NCI-H1048 (cell line): ENCODE results near the gene L3MBTL4.
"Not testable (repeated sequence)": the region's sequence is repeated elsewhere in the genome, so short reads cannot be mapped to it uniquely, and the experiment has no call there.

Experiments
- DNase-seq: peaks from one replicate; lab custom pipeline; 2025; lab: John Stamatoyannopoulos, UW

The L3MBTL4 gene

GRCh38 chr18:6414723-6415417 is at the start of gene L3MBTL4:
Gene L3MBTL4, minus strand, starts transcription at chr18:6414911. Its CDS starts 103,286 bp downstream, at chr18:6311625.
- no peak for DNase-seq

GRCh38 chr18:6452194-6452593 is 37.5 kb upstream of the L3MBTL4 start:
- DNase-seq = no peak

- no peak for DNase-seq
Measured at GRCh38 chr18:6449213-6449612, 34.5 kb upstream of the L3MBTL4 start.

- DNase-seq = no peak
Measured at GRCh38 chr18:6444466-6445228, 29.9 kb upstream of the L3MBTL4 start.

- DNase-seq = no peak
Measured at GRCh38 chr18:6441200-6441599, 26.5 kb upstream of the L3MBTL4 start.

- no peak for DNase-seq
Measured at GRCh38 chr18:6437937-6438818, 23.5 kb upstream of the L3MBTL4 start.

GRCh38 chr18:6435731-6436130 is 21.0 kb upstream of the L3MBTL4 start:
- no peak for DNase-seq

GRCh38 chr18:6434987-6435709 is 20.4 kb upstream of the L3MBTL4 start:
- DNase-seq = no peak

GRCh38 chr18:6434481-6434880 is 19.8 kb upstream of the L3MBTL4 start:
- DNase-seq = no peak

GRCh38 chr18:6431659-6432318 is 17.1 kb upstream of the L3MBTL4 start:
- DNase-seq = no peak

GRCh38 chr18:6428851-6429395 is 14.2 kb upstream of the L3MBTL4 start:
- DNase-seq = no peak

GRCh38 chr18:6427286-6427685 is 12.6 kb upstream of the L3MBTL4 start:
- DNase-seq = no peak

GRCh38 chr18:6423289-6423688 is 8.6 kb upstream of the L3MBTL4 start:
- DNase-seq = no peak

- no peak for DNase-seq
Measured at GRCh38 chr18:6414118-6414722, 491 bp downstream of the L3MBTL4 start.

GRCh38 chr18:6413579-6414117 is 1.1 kb downstream of the L3MBTL4 start:
- no peak for DNase-seq

- DNase-seq = no peak
Measured at GRCh38 chr18:6412933-6413472, 1.7 kb downstream of the L3MBTL4 start.

- DNase-seq = no peak
Measured at GRCh38 chr18:6411382-6411781, 3.3 kb downstream of the L3MBTL4 start.

GRCh38 chr18:6409933-6410332 is 4.8 kb downstream of the L3MBTL4 start:
- DNase-seq = no peak

- DNase-seq = not testable (repeated sequence)
Measured at GRCh38 chr18:6408543-6408942, 6.2 kb downstream of the L3MBTL4 start.

GRCh38 chr18:6406910-6407470 is 7.7 kb downstream of the L3MBTL4 start:
- DNase-seq = no peak
